H1 (cell line): ENCODE measurements around the gene CRTC2. TPM values are rescaled to one million over a fixed set of nuclear protein-coding genes. Genes with fewer than 3 reads are reported as not detected.

Experiments used
- CTCF ChIA-PET: fragments of 300-600 bp; sonication (Branson Sonifier 250); formaldehyde crosslinking; loops from one replicate; lab custom pipeline; 2021; ENCODE audit not compliant: partially characterized antibody; lab: Charles Lee
- POLR2A ChIA-PET: fragments of 300-600 bp; sonication (Branson Sonifier 250); formaldehyde crosslinking; loops from one replicate; lab custom pipeline; 2021; ENCODE audit warnings: inconsistent platforms; ENCODE audit not compliant: partially characterized antibody; lab: Charles Lee
- DNase-seq, 2 experiments: peaks; one replicate each; pipeline versions ENCODE4 v3.0.0 to v3.0.0-alpha.2; 2010 to 2022; ENCODE audit warnings: low spot score in 2 of 2, low read depth in 1 of 2, mixed read lengths in 1 of 2
- FAIRE-seq: peaks from 2 replicates; lab custom pipeline; 2011; peaks lifted over from hg19 to GRCh38; lab: Jason Lieb, UNC
- H2AFZ ChIP-seq: 2 replicates; pipeline ENCODE4 v1.8.1; 2012; ENCODE audit warnings: low read length, inconsistent platforms
- H2AK5ac ChIP-seq: 2 replicates; pipeline ENCODE4 v1.6.1; 2013; ENCODE audit warnings: low read depth, low read length
- H2BK120ac ChIP-seq: replicated peaks from 2 replicates; pipeline ENCODE3; 2013; ENCODE audit warnings: low read depth, low read length, inconsistent platforms
- H2BK12ac ChIP-seq: 2 replicates; pipeline ENCODE4 v1.6.1; 2013; ENCODE audit warnings: low read depth, low read length
- H2BK15ac ChIP-seq: 2 replicates; pipeline ENCODE4 v1.6.1; 2013; ENCODE audit warnings: low read length
- H2BK20ac ChIP-seq: 2 replicates; pipeline ENCODE4 v1.6.1; 2013; ENCODE audit warnings: low read length
- H2BK5ac ChIP-seq: 2 replicates; pipeline ENCODE4 v1.6.1; 2013; ENCODE audit warnings: low read depth, low read length
- H3K14ac ChIP-seq: 2 replicates; pipeline ENCODE4 v1.6.1; 2013; ENCODE audit warnings: inconsistent platforms; ENCODE audit not compliant: insufficient read length
- H3K18ac ChIP-seq: 2 replicates; pipeline ENCODE4 v1.6.1; 2013; ENCODE audit warnings: low read length; ENCODE audit errors: extremely low read depth
- H3K23ac ChIP-seq: 2 replicates; pipeline ENCODE4 v1.6.1; 2013; ENCODE audit warnings: inconsistent platforms; ENCODE audit not compliant: insufficient read length
- H3K23me2 ChIP-seq: 2 replicates; pipeline ENCODE4 v1.6.1; 2013; ENCODE audit warnings: low read depth, low read length
- H3K27ac ChIP-seq: 2 replicates; pipeline ENCODE4 v1.6.1; 2011; ENCODE audit warnings: low read depth, low read length, inconsistent platforms
- H3K27me3 ChIP-seq, 4 experiments: replicated peaks in 1 of 4; 1 replicate in 1 of 4; 2 replicates in 3 of 4; pipeline versions ENCODE4 v1.6.1 to v1.8.1; 2011 to 2013; ENCODE audit warnings: low read length in 3 of 4, mild to moderate bottlenecking in 3 of 4, inconsistent platforms in 2 of 4, mixed read lengths in 2 of 4, moderate library complexity in 1 of 4; ENCODE audit not compliant: control insufficient read depth in 3 of 4, insufficient read depth in 3 of 4; ENCODE audit errors: extremely low read depth in 1 of 4
- H3K36me3 ChIP-seq, 4 experiments: 2 replicates each; pipeline versions ENCODE4 v1.6.1 to v1.8.1; 2011 to 2013; ENCODE audit warnings: mild to moderate bottlenecking in 4 of 4, low read length in 3 of 4, moderate library complexity in 2 of 4, control low read depth in 1 of 4, inconsistent platforms in 1 of 4; ENCODE audit not compliant: insufficient read depth in 4 of 4, control insufficient read depth in 2 of 4
- H3K4ac ChIP-seq: replicated peaks from 2 replicates; pipeline ENCODE3; 2013; ENCODE audit warnings: low read length, low read depth, mixed read lengths, inconsistent platforms; ENCODE audit not compliant: insufficient read length
- H3K4me1 ChIP-seq, 4 experiments: replicated peaks in 1 of 4; 1 replicate in 1 of 4; 2 replicates in 3 of 4; pipeline versions ENCODE4 v1.6.1 to v1.8.1; 2011 to 2013; ENCODE audit warnings: low read length in 3 of 4, inconsistent platforms in 2 of 4, mixed read lengths in 1 of 4; ENCODE audit not compliant: insufficient read depth in 4 of 4, control insufficient read depth in 3 of 4
- H3K4me2 ChIP-seq, 2 experiments: 2 replicates each; pipeline versions ENCODE4 v1.6.1 to v1.8.1; 2011 to 2013; ENCODE audit warnings: low read depth in 2 of 2, low read length in 2 of 2, control low read depth in 1 of 2, inconsistent platforms in 1 of 2, mild to moderate bottlenecking in 1 of 2; ENCODE audit not compliant: insufficient read depth in 1 of 2
- H3K4me3 ChIP-seq, 4 experiments: fragments of 200-600, 300-600 bp in 1 of 4; sonication (generic), shearing (Covaris generic), sonication (Bioruptor Twin) in 1 of 4; 2 replicates each; pipeline versions ENCODE4 v1.5.1 to v1.8.1; 2011 to 2016; ENCODE audit warnings: low read length in 4 of 4, low read depth in 3 of 4, control low read depth in 2 of 4, inconsistent platforms in 2 of 4, mild to moderate bottlenecking in 2 of 4, mixed read lengths in 1 of 4, moderate library complexity in 1 of 4; ENCODE audit not compliant: insufficient read depth in 2 of 4; ENCODE audit errors: extremely low read depth in 1 of 4
- H3K56ac ChIP-seq: replicated peaks from 2 replicates; pipeline ENCODE3; 2013; ENCODE audit warnings: low read depth, mild to moderate bottlenecking, mixed read lengths, low read length, inconsistent platforms; ENCODE audit not compliant: insufficient read length
- H3K79me1 ChIP-seq: 2 replicates; pipeline ENCODE4 v1.6.1; 2013; ENCODE audit warnings: low read depth, low read length, control low read depth
- H3K79me2 ChIP-seq, 2 experiments: 2 replicates each; pipeline versions ENCODE4 v1.6.1 to v1.8.1; 2012 to 2013; ENCODE audit warnings: low read length in 2 of 2, mild to moderate bottlenecking in 2 of 2, inconsistent platforms in 1 of 2; ENCODE audit not compliant: insufficient read depth in 2 of 2, control insufficient read depth in 1 of 2
- H3K9ac ChIP-seq, 4 experiments: replicated peaks in 1 of 4; 1 replicate in 1 of 4; 2 replicates in 3 of 4; pipeline versions ENCODE4 v1.6.1 to v1.8.1; 2011 to 2013; ENCODE audit warnings: low read depth in 3 of 4, low read length in 3 of 4, control low read depth in 2 of 4, mild to moderate bottlenecking in 2 of 4, moderate library complexity in 2 of 4, inconsistent platforms in 1 of 4; ENCODE audit errors: extremely low read depth in 1 of 4
- H3K9me3 ChIP-seq, 2 experiments: 2 replicates each; pipeline versions ENCODE4 v1.6.1 to v1.8.1; 2012 to 2013; ENCODE audit warnings: mild to moderate bottlenecking in 2 of 2, moderate library complexity in 2 of 2, control low read depth in 1 of 2, inconsistent platforms in 1 of 2, low read depth in 1 of 2, low read length in 1 of 2, mixed read lengths in 1 of 2; ENCODE audit not compliant: insufficient read depth in 2 of 2
- H4K20me1 ChIP-seq, 2 experiments: replicated peaks in 1 of 2; 2 replicates each; pipeline versions ENCODE3 to v1.8.1; 2011 to 2013; ENCODE audit warnings: inconsistent platforms in 2 of 2, low read length in 2 of 2, mild to moderate bottlenecking in 1 of 2; ENCODE audit not compliant: insufficient read depth in 2 of 2, control insufficient read depth in 1 of 2
- H4K5ac ChIP-seq: 2 replicates; pipeline ENCODE4 v1.6.1; 2013; ENCODE audit warnings: low read length, low read depth, mixed read lengths, inconsistent platforms; ENCODE audit not compliant: insufficient read length
- H4K8ac ChIP-seq: 2 replicates; pipeline ENCODE4 v1.8.0; 2013; ENCODE audit warnings: mild to moderate bottlenecking, moderate library complexity, low read length, inconsistent platforms; ENCODE audit not compliant: insufficient read depth; ENCODE audit errors: extremely low read depth
- H4K91ac ChIP-seq: replicated peaks from 2 replicates; pipeline ENCODE3; 2013; ENCODE audit warnings: low read length, mixed read lengths, inconsistent platforms; ENCODE audit not compliant: insufficient read length
- CTBP2 ChIP-seq: IDR thresholded peaks from 2 replicates; pipeline ENCODE4 v1.7.0; 2011; ENCODE audit warnings: borderline replicate concordance, mild to moderate bottlenecking, moderate library complexity, mixed read lengths, low read length; ENCODE audit not compliant: insufficient read depth, insufficient read length
- EZH2 ChIP-seq: fragments of 200-600 bp; sonication (generic); IDR thresholded peaks from 2 replicates; pipeline ENCODE4 v1.7.1; 2012; ENCODE audit warnings: low read depth, mild to moderate bottlenecking, moderate library complexity, low read length, inconsistent platforms; ENCODE audit not compliant: severe bottlenecking
- GABPA ChIP-seq: IDR thresholded peaks from 2 replicates; pipeline ENCODE4 v1.6.1; 2011; ENCODE audit warnings: mild to moderate bottlenecking, low read length, moderate library complexity, borderline replicate concordance; ENCODE audit not compliant: insufficient read depth
- GTF2F1 ChIP-seq: IDR thresholded peaks from 2 replicates; pipeline ENCODE4 v1.6.1; 2012; ENCODE audit warnings: low read depth, low read length, improper control_type of control experiment, borderline replicate concordance
- MAX ChIP-seq: IDR thresholded peaks from 2 replicates; pipeline ENCODE4 v1.6.1; 2012; ENCODE audit warnings: inconsistent platforms
- NRF1 ChIP-seq: IDR thresholded peaks from 2 replicates; pipeline ENCODE4 v1.6.1; 2011; ENCODE audit warnings: mild to moderate bottlenecking, low read depth, low read length, improper control_type of control experiment
- RNF2 ChIP-seq: fragments of 200-900, 300-1000 bp; sonication (generic); IDR thresholded peaks from 2 replicates; pipeline ENCODE4 v1.7.1; 2016; ENCODE audit warnings: borderline replicate concordance, low read depth, mild to moderate bottlenecking, antibody characterized with exemption, low read length; ENCODE audit not compliant: poor library complexity, severe bottlenecking; ENCODE audit errors: missing control alignments
- SIN3A ChIP-seq, 2 experiments: IDR thresholded peaks in 1 of 2; conservative IDR thresholded peaks in 1 of 2; 2 replicates each; pipeline ENCODE4 v1.6.1; 2011 to 2012; ENCODE audit warnings: low read length in 2 of 2, improper control_type of control experiment in 1 of 2, low read depth in 1 of 2, mild to moderate bottlenecking in 1 of 2
- SP4 ChIP-seq: IDR thresholded peaks from 2 replicates; pipeline ENCODE4 v1.6.1; 2012; ENCODE audit warnings: low read length, inconsistent platforms
- WGBS, 2 experiments: shearing (Covaris generic) in 1 of 2; methylation state at CpG; one replicate each; pipeline versions ENCODE4 v1.1.6 to v1.1.7; 2013 to 2015; ENCODE audit warnings: low lambda C conversion rate in 2 of 2, mixed read lengths in 2 of 2, inconsistent platforms in 1 of 2, low coverage in 1 of 2, missing lambda C conversion rate in 1 of 2; ENCODE audit not compliant: insufficient replicate concordance in 2 of 2, insufficient coverage in 1 of 2, insufficient read length in 1 of 2; ENCODE audit errors: extremely low coverage in 1 of 2, missing lambda C conversion rate in 1 of 2; 5-methylcytosine and 5-hydroxymethylcytosine counted together
- polyA plus RNA-seq, 7 experiments: library from polyadenylated mRNA; depleted of rRNA in 3 of 7; stranded (reverse) in 5 of 7; unstranded in 2 of 7; fragments of >200 nt in 5 of 7; fragments of 200-250 nt in 2 of 7; gene quantifications; 1 replicate in 5 of 7; 2 replicates in 1 of 7; 4 replicates in 1 of 7; pipeline versions ENCODE4 v1.2.1 to v1.2.3, GENCODE V29; 2011 to 2013; ENCODE audit warnings: missing spikeins in 2 of 7, mixed read lengths in 2 of 7
- total RNA-seq: library from RNA; stranded (reverse); fragmentation: NEBNext Ultra II Directional; extraction: Animal tissue kit (Norgen Biotek cat#: 25700); gene quantifications from 2 replicates; pipeline ENCODE4 v1.2.1, GENCODE V29; 2021

The CRTC2 gene
- total and polyA plus RNA-seq, 2 of the 8 experiments (the other 6 are each of a cell fraction or from before 2014, with no cell fraction given), result 28.6 to 34.3 TPM

GRCh38 chr1:153962088-153963029 lies 3.9 kb upstream of the CRTC2 start:
- H3K27ac ChIP-seq, result peak overlapping the region; percentile 78
- H3K27me3 ChIP-seq, result no peaks in the 10 kb centered on the region
- no peak overlapping the region for H2AFZ ChIP-seq
- DNase-seq (no peak), FAIRE-seq (no peak)
- peaks cover 2 to 5% of the 10 kb centered on the region in 2 experiments for H4K20me1 ChIP-seq
- H3K9ac ChIP-seq, result peak overlapping the region; percentile 81 to 93 (median 83)
- peaks cover 28% of the 10 kb centered on the region for H3K23me2 ChIP-seq
- no peak overlapping the region; the same call in 1 of the 2 replicates for H2BK15ac ChIP-seq
- H2BK5ac ChIP-seq, result peak overlapping the region; percentile 91
- H3K79me2 ChIP-seq, result peaks cover 18 to 41% of the 10 kb centered on the region in 2 experiments
- peak overlapping the region; percentile 58; the same call in 1 of the 2 replicates for H4K8ac ChIP-seq
- H3K4ac ChIP-seq, result peak overlapping the region; percentile 44
- H4K5ac ChIP-seq, result peak overlapping the region; percentile 54
- H3K56ac ChIP-seq, result peak overlapping the region; percentile 43
- peaks cover 9% of the 10 kb centered on the region for H3K79me1 ChIP-seq
- H3K4me2 ChIP-seq, result peak overlapping the region; percentile 95 to 98
- POLR2A ChIA-PET, result interaction anchor here (0.9 to 15.7 kb wide), 19 partner anchors 8 to 328 kb away, joined by 3 to 454 read pairs (median 5); partner anchors contain the start of genes CHTOP, DENND4B, GATAD2B and JTB
- H3K4me3 ChIP-seq, result peak overlapping the region; percentile 53 to 89 (median 84)
- no peak overlapping the region for H3K14ac ChIP-seq
- peak overlapping the region; percentile 75 for H2BK12ac ChIP-seq
- peaks cover 11 to 26% (median 19%) of the 10 kb centered on the region in 4 experiments for H3K36me3 ChIP-seq
- H2BK20ac ChIP-seq, result no peak overlapping the region
- CTCF ChIA-PET, result interaction anchor here (1.0 to 2.8 kb wide), 8 partner anchors 9 to 136 kb away, joined by 3 to 19 read pairs (median 4); partner anchors contain the start of genes JTB and RAB13
- H4K91ac ChIP-seq, result peak overlapping the region; percentile 46
- no peak overlapping the region for H2BK120ac ChIP-seq
- 17% methylated on average over 16 of the region's 16 CpGs; no CpG with 5 or more reads in 1 of the 2 experiments for WGBS, 2 experiments
- peaks cover 7 to 17% (median 12%) of the 10 kb centered on the region in 4 experiments for H3K4me1 ChIP-seq
- peak overlapping the region; percentile 71 for H2AK5ac ChIP-seq
- H3K9me3 ChIP-seq, result no peaks in the 10 kb centered on the region
- H3K23ac ChIP-seq, result no peak overlapping the region
- peak overlapping the region; percentile 84; the same call in 1 of the 2 replicates for H3K18ac ChIP-seq
- TF ChIP-seq EZH2 (no peak), SP4 (no peak), NRF1 (no peak), GABPA (no peak), GTF2F1 (no peak), RNF2 (no peak), CTBP2 (no peak), SIN3A (conservative IDR thresholded peaks at IDR 0.05 in 1 of 2, IDR thresholded peaks at IDR 0.05 in 1 of 2; ENCODE audit: low read depth in 1 of 2, low read length in 2 of 2) (peak in 1 of 2 experiments; percentile 48; a peak in 2 of 4 replicates), MAX (peak; percentile 78)
